ENCODE results near the gene ODC1.

ODC1 gene

DNA sequence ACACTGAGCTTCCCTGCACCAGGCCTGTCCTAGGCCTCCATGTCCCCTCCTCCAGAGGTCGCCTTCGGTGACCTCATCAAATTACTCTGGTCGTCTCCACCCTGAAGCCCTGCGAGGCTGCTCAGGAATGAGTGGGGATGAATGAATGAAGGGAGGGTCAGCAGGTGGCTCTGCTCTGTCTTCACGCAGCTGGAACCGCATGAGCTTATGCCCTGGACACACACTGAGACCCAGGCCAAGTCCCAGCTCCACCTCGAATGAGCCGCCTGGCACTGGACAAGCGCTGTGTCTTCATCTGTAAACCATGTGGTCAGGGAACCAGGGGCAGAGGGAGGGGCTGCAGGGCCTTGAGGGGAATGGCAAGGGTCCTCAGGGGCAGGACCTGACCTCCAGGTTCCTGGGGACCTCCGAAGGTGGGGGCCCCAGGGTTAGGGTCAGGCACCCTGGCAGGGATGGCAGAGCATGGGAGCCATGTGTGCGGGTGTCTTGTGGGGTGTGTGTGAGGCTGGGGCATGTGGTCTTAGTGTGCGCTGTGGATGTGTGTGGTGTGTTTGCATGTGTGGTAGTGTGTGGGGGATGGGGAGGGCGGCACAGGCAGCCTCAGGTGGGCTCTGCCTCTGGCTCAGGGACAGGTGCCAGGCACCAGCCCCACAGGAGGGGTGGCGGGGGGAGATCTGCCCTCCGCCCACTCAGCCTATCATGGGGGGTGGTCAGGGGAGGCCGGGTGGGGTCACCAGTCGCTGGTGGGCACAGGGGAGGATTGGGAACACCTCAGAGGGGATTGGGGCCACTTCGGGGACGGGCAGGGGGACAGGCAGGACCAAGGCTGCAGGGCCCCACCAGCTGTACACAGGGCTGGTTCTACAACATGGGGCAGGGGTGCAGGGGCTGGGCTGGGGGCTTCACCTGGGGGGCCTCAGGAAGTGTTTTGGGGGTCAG is 13.9 kb downstream of the ODC1 start:
- no peak for DNase-seq (ENCODE audit: low read depth in 2 of 2)

DNA sequence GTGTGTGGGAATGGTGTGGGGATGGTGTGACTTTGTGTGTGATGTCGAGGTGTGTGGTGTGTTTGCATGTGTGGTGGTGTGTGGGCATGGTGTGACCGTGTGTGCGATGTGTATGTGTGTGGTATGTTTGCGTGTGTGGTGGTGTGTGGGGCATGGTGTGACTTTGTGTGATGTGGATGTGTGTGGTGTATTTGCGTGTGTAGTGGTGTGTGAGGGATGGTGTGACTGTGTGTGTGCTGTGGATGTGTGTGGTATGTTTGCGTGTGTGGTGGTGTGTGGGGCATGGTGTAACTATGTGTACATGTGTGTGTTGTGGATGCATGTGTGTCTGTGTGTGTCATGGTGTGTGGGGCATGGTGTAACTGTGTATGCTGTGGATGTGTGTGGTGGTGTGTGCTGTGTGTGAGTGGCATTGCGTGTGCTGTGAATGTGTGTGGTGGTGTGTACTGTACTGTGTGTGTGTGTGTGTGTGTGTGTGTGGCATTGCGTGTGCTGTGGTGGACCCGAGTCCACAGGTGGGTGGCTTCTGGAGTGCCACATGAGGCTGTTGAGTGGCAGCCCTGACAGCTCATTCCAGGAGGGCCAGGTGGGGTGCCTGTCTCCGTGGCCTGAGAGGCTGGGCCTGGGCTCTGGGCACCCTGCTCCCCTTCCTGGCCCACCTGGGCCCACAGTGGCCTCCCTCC is 14.7 kb downstream of the ODC1 start:
- no peak for DNase-seq (ENCODE audit: low read depth in 2 of 2)

DNA sequence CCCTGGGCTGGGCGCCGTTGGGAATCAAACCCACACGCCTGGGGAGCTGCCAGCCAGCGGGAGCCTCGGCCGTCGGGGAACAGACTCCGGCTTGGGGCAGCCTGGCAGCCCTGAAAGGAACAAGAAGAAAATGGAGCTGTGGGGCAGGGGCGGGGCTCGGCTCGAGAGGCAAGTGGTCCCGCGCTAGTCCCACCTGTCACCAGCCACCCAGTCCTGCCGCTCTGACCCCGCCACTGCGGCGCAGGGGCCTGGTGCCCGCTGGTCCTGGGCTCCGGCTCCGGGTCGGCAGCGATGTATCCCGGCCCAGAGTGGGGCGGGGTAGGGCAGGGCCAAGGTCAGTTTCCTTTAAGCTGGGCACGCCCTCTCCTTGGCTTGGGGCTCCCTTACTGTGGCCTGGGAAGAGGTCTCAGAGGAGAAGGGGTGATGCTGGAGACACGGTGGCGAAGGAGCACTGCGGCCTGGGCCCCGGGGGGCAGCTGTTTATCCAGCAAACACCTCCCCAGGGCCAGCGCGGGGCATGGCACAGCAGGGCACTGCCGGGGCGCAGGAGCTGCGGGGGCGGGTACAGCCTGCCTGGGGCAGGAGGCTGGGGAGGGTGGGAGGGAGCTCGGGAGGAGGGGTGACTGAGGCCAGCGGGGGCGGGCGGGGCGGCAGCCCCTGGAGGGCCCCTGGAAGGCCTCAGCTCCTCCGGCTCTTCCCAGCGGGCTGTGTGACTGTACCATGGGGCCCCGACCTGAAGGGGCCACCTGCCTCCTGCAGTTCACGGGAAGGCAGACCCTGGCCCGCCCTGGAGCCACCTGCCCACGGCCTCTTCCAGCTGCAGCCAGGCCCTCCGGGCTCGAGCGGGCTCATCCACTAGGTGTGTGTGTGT is 15.6 kb downstream of the ODC1 start:
- DNase-seq (ENCODE audit: low read depth in 2 of 2), result no peak

DNA sequence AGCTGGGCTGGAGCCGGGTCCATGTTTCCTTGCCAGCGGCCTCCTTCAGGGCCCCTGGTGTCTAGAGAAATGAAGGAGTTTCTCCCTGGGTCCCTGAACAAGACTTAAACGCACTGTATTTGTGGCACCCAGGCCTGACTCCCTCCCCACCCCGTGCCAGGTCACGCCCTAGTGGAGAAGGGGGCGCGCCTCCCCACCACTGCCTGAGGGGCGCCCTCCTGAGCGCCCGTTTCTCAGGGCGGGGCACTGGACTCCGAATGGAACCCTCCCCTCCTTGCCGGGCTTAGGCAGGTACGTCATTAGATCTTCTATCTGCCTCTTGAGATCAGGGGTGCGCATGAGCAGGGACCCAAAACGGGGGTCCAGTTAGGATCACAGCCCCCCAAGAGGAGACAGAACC is 16.3 kb downstream of the ODC1 start:
- DNase-seq (ENCODE audit: low read depth in 2 of 2), result no peak

DNA sequence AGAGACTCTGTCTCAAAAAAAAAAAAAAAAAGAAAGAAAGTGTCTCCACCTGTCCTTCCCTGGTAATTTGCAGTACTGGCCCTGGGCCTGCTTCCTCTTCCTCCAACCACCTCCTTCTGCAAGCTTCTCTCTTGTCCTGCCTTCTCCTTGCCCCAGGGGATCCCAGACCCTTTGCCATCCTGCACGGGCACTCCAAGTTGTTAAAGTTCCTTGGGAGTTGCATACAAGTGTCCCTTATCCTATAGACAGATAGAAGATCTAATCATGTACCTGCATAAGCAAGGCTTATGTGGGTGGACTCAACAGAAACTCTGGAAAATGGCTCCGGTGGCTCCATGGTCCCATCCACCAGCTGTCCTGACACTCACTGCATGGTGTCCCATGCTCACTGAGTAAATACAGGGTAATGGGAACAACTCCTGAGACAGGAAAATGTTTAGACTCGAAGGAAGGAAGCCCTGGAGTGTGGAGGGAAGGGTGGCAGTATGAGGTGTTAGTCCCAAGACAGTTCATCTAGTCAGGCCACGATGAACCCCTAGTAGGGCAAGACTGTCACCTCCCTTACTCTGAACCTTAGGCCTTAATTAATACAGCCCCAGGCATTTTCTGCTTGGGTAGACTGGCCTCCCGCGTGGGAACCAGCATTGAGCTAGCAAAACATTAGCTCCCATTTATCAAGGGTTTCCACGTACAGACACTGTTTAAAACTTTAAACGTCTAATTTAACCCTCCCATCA is 17.1 kb downstream of the ODC1 start:
- DNase-seq (ENCODE audit: low read depth in 2 of 2), result no peak

DNA sequence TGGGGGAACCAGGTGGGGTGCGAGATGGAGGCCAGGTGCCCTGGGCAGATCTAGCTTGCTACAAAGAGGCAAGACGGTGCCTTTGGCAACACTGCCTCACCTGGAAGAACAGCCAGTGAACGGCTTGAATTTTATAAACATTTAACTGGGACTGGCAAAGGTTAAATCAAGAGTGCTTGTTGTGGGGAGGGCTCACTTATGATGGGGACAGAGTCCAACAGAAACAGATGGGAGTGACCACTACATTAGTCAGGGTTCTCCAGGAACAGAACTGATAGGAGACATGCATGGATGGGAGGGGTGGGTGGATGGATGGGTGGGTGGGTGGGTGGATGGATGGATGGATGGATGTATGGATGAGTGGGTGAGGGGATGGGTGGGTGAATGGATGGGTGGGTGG is 19.2 kb downstream of the ODC1 start:
- DNase-seq (ENCODE audit: low read depth in 2 of 2), result no peak

DNA sequence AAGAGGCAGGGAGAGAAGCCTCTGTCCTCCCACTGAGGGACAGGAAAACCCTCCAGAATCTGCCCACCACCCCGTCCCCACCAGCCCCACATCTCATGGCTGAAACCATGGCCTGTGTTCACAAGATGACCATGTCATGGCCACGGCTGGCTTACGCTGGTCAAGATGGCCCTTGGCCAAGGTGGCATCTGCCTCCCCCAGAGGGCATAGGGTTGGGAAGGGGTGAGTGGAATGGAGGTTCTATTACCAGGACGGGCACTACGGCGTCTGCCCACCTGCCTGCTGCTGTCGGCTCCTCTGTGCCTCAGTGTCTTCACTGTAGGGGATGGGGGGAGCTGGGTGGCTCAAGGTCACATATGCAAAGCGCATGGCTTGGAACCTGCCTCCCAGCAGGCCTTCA is 19.8 kb downstream of the ODC1 start:
- DNase-seq (ENCODE audit: low read depth in 2 of 2), result no peak

DNA sequence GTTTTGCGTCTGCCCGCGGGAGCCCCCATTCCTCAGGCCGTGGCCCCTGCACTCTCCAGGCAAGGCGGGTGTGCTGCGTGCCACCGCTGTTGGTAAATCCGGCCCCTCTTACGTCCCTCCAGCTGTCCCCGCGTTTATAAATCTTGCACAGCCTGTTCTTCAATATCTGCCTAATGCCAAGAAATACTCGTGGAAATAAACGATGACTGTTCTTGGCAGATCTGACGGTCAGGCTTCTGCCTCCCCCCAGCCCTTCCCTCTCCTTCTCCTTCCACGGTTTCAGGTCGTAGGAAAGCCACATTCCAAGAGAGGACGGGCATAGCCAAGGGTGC is 20.5 kb downstream of the ODC1 start:
- DNase-seq (ENCODE audit: low read depth in 2 of 2), result no peak

DNA sequence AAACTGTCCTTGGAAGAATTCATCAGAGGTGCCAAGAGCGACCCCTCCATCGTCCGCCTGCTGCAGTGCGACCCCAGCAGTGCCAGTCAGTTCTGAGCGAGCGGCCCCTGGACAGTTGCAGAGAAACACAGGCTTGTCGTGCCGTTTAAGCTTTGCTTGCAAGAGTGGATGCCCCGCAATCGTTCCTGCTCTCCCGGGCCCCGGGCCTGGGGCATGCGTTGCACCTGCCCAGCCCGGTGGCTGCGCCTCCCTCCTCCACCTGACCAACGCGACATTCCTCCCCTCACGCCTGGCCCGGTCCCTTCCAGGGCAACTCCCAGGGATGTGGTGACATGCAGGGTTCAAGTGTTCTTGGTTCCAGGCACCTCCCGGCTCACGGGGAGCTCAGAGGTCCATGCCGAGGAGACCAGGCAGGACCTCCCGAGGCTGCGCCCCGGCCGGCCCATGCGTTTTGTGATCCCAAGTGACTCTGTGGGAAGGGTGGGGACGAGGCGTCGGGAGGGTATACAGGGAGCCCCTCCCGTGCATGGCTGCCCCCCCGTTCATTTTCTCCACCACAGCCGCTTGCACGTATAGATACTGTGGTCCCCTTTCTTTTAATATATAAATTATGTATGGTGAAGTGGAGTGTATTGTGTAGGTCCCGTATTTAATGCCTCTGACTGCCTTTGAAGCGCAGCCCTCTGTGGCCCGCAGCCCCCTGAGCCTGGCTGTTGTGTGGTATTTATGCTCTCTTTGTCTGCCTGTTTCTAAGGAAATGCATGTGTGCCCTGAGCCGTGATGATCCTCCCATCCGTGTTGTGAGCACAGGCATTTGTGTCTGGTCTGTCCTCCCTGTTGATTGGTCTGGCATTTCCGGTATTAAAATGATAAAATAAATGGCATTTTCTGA is 21.2 kb downstream of the ODC1 start:
- DNase-seq (ENCODE audit: low read depth in 2 of 2), result no peak

DNA sequence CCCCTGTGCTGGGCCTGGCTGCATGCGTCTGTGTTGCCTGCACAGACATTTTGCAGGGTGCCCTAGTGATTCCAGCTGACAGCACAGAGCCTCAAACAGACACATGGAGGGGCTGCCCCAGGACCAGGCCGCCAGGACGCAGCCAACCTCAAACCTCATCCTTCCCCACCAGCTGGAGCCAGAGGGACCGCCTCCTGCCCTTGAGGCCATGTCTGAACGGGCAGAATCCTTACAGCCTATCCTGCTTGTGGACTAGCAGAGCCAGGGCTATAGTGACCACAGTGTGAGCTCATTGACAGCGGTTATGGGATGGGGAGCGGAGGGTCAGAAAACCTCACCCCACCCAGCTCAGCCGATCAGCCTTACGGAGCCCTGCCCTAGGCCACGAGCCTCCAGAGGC is 22.4 kb downstream of the ODC1 start:
- DNase-seq (ENCODE audit: low read depth in 2 of 2), result no peak

DNA sequence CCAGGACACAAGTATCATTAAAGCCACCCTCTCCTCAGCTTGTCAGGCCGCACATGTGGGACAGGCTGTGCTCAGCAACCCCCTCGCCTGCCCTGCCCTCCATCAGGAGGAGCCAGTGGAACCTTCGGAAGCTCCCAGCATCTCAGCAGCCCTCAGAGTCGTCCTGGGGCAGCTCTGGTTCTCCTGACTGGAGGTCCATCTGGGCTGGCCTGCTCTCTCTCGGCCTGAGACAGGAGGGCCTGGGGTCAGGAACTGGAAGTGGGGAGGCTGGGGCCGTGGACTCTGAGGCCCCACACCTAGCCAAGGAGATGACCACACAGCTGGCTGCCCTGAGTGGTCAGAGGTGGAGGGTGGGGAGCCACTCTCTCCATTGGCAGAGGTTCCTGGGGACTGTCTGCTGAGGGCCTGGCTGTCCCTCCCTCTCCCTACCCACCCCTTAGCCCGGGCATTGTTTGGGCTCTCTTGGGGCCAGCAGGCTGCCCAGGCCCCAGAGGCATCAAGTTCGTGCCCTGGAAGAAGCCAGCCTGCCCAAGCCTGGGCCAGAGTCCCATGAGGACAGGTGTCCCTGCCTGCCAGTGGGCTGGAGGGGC is 23.1 kb downstream of the ODC1 start:
- no peak for DNase-seq (ENCODE audit: low read depth in 2 of 2)

DNA sequence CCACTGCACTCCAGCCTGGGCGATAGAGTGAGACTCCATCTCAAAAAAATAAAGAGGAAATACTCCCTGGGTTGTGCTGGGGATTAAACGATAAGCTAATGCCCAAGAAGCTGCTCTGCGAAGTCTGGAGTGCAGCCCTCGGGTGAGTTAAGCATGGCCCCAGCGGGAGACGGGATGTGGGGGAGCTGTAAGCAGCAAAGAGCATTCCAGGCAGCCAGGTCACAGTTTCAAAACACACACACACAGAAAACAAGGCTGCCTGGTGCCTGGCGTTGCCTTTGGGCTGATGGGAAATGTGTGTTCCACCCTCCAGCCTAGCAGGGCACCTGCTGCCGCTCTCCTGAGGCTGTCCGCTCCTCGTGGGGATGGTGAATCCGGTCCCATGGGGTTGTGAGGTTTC is 24.1 kb downstream of the ODC1 start:
- no peak for DNase-seq (ENCODE audit: low read depth in 2 of 2)

DNA sequence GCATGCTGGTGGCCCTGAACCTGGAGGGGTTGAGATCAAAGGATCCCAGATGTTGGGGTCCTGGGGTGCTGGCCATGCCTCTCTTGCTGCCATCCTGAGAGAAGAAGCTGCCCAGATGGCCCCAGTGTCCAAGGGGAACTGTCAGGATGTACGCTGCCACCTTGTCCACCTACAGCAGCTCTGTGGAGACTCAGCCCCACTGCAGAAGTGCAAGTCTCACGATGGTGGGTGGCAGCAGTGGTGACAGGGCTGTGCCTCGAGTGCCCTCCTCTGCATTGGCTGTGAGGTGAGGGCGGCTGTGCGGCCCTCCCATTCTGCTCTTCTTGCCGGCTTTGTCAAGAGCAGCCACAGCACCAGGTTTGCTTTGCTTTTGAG is 24.7 kb downstream of the ODC1 start:
- DNase-seq (ENCODE audit: low read depth in 2 of 2), result no peak

DNA sequence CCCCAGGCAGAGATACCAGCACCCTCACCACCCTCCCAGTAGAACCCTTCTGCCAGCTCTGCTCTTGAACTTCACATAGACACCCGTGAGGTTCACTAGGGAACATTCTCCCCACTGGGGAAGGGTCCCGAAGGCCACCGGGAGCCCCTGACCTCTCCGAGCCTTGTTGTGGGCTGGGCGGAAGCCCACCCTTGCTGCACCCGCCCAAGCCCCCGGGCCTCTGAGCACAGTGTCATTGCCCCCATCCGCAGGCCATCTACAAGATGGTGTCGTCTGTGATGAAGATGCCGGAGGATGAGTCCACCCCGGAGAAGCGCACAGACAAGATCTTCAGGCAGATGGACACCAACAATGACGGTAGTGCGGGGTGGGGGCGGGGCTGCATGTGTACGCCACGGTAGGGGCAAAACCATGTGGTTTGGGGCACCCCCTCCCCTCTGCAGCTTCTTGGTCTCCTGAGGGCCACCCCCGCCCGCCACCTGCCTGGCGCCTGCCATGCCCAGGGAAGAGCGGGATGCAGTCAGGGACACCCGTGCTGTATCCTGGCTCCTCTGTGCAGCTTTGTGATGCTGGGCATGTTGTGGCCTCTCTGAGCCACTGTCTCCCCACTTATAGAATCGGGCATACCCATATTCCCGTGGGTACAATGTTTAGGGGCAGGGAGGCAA is 25.3 kb downstream of the ODC1 start:
- DNase-seq (ENCODE audit: low read depth in 2 of 2), result no peak

DNA sequence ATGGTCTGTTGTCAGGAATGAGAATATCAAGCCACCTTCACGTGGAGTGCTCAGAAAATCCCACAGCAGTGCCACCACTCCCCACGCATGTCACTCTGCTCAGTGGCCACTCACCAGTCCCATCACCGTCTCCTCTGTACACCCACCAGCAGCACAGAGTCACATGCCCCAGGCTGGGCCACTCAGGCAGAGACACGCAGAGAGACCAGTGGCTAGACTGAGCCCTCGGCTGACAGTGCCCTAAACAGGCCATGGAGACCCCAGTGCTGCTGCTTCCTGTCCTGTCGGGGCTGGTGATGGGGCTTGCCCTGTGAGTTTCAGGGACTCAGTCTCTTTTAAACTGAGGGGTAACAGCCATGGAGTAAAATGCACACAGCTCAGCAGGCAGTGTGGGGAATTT is 25.9 kb downstream of the ODC1 start:
- no peak for DNase-seq (ENCODE audit: low read depth in 2 of 2)

DNA sequence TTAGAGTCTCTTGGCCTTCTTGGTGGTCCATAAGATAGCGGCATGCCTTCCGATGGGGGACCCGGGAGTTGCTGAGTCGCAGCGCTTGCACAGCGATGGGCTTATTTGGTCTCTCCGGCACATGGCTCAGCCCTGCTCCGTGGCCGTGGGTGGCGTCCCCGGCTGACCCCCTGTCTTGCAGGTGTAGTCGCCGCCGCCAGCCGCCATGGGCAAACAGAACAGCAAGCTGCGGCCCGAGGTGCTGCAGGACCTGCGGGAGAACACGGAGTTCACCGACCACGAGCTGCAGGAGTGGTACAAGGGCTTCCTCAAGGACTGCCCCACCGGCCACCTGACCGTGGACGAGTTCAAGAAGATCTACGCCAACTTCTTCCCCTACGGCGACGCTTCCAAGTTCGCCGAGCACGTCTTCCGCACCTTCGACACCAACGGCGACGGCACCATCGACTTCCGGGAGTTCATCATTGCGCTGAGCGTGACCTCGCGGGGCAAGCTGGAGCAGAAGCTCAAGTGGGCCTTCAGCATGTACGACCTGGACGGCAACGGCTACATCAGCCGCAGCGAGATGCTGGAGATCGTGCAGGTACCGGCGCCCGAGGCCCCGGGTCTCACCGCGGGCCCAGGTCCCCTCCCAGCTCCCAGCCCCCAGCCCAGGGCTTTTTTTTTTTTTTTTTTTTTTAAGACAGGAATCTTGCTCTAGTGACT is 28.4 kb downstream of the ODC1 start:
- no peak for DNase-seq (ENCODE audit: low read depth in 2 of 2)

DNA sequence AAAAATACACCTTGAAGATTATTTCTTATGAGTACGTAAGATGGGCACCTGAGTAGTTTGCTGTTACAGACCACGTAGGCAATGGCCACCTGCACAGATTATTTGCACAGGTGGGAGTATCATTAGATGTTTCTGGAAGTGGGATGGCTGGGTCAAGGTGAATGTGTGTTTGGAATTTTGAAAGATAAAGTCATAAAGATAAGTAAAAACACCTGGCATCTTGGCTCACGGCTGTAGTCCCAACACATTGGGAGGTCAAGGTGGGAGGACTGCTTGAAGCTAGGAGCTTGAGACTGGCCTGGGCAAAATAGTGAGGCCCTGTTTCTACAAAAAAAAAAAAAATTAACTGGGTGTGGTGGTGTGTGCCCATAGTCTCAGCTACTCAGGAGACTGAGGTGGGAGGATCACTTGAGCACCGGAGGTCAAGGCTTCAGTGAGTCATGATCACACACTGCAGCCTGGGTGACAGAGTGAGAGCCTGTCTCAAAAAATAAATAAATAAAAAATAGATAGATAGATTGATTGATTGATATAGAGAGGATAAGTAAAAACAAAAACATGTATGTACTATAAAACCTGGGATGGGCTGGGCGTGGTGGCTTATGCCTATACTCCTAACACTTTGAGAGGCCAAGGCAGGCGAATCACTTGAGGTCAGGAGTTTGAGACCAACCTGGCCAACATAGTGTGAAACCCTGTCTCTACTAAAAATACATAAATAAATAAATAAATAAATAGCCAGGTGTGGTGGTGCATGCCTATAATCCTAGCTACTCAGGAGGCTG is 30.4 kb downstream of the ODC1 start:
- DNase-seq (ENCODE audit: low read depth in 2 of 2), result no peak

DNA sequence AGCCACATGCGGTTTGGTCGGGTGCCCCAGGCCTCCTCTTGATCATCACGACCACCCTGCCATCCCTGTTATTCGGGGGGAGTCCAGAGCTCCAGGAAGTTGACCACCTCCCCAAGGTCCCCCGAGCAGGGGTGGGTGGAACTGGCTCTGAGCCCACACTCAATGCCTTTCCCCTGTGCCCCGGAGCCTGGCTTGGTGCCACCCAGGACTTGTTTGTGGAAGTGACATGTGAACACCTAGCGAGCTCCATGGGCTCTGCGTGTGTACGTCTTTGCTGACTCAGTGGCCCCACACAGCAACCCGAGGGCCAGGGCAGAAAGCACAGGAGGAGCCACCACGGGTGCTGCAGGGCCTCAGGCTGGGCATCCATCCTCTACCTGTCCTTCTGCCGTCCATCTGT is 32.5 kb downstream of the ODC1 start:
- no peak for DNase-seq (ENCODE audit: low read depth in 2 of 2)
